ENCODE results near the gene CAMTA2. TPM values are rescaled to one million over a fixed set of nuclear protein-coding genes. Genes with fewer than 3 reads are reported as not detected.

The CAMTA2 gene
- total RNA-seq = 10 to 100 TPM; 91.5 to 99.0 TPM

- TF ChIP-seq, protein P1, sequence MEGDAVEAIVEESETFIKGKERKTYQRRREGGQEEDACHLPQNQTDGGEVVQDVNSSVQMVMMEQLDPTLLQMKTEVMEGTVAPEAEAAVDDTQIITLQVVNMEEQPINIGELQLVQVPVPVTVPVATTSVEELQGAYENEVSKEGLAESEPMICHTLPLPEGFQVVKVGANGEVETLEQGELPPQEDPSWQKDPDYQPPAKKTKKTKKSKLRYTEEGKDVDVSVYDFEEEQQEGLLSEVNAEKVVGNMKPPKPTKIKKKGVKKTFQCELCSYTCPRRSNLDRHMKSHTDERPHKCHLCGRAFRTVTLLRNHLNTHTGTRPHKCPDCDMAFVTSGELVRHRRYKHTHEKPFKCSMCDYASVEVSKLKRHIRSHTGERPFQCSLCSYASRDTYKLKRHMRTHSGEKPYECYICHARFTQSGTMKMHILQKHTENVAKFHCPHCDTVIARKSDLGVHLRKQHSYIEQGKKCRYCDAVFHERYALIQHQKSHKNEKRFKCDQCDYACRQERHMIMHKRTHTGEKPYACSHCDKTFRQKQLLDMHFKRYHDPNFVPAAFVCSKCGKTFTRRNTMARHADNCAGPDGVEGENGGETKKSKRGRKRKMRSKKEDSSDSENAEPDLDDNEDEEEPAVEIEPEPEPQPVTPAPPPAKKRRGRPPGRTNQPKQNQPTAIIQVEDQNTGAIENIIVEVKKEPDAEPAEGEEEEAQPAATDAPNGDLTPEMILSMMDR (IDR thresholded peaks at IDR 0.05) = peak; percentile 64
- H3K4me1 Mint-ChIP-seq (ENCODE audit: low read depth) = peaks cover 30% of the 10 kb centered on the region
- no peaks in the 10 kb centered on the region for H3K27me3 Mint-ChIP-seq
- peaks cover 25% of the 10 kb centered on the region for H3K36me3 Mint-ChIP-seq (ENCODE audit: low read depth)
- ChIA-PET POLR2A (interaction anchor here (0.6 to 6.9 kb wide), 13 partner anchors 11 to 126 kb away, joined by 3 to 75 read pairs (median 4); partner anchors contain the start of genes INCA1, KIF1C, PFN1 and RNF167), CTCF (interaction anchor here (0.7 to 1.8 kb wide), 9 partner anchors 10 to 78 kb away, joined by 3 to 6 read pairs (median 3); partner anchors contain the start of genes INCA1, KIF1C, RNF167 and SLC25A11)
- ATAC-seq = peak; percentile 88
- no peaks in the 10 kb centered on the region for H3K9me3 Mint-ChIP-seq
- DNase-seq = peak; percentile 92
- peak within 1 kb of the TSS; percentile 85 for H3K4me3 Mint-ChIP-seq
- intact Hi-C loops (cut with micrococcal nuclease) = no loop called here
- H3K27ac Mint-ChIP-seq = peak within 1 kb of the TSS; percentile 92
Observed at GRCh38 chr17:4986951-4987766, at the start of gene CAMTA2. Gene CAMTA2 (minus strand): TSS chr17:4987675. CDS start chr17:4986222, 1,453 bp downstream.

- DNase-seq (peak; percentile 20), ATAC-seq (no peak)
- TF ChIP-seq, protein P1 (IDR thresholded peaks at IDR 0.05) = no peak
- H3K27me3 Mint-ChIP-seq = no peaks in the 10 kb centered on the region
- intact Hi-C loops (cut with micrococcal nuclease) = no loop called here
- H3K4me3 Mint-ChIP-seq = no peak within 1 kb of the TSS
- ChIA-PET CTCF (interaction anchor here (0.9 to 1.9 kb wide), 2 partner anchors 11 to 26 kb away, joined by 3 to 14 read pairs; no protein-coding TSS in a partner anchor), POLR2A (interaction anchor here (1.4 to 1.9 kb wide), 3 partner anchors 12 to 66 kb away, joined by 3 to 6 read pairs (median 5); no protein-coding TSS in a partner anchor)
- peaks cover 16% of the 10 kb centered on the region for H3K4me1 Mint-ChIP-seq (ENCODE audit: low read depth)
- H3K27ac Mint-ChIP-seq = no peak within 1 kb of the TSS
- no peaks in the 10 kb centered on the region for H3K9me3 Mint-ChIP-seq
- no peaks in the 10 kb centered on the region for H3K36me3 Mint-ChIP-seq (ENCODE audit: low read depth)
Observed at GRCh38 chr17:5035315-5035714, 47.8 kb upstream of the CAMTA2 start, which contains the start of gene SLC52A1. Gene SLC52A1 (minus strand): TSS chr17:5035426. CDS start chr17:5034606, 820 bp downstream.

DNA sequence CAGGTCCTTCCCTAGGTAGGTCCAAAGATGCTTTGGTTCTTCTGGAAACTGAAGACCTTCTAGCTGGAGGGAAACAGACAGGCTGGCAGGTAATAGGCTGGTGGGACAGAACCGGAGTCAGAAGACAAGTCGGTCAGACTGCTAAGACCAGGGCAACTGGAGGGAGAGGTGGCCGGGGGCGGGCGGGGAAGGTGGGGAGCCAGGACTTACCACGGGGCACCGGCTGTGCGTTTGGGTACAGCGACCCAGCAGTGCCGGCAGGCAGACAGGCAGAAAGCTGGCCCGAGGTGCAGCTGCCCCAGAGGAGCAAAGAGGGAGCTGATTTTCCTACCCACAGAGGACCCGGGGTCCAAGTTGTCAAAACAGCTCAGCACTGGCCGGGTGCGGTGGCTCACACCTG lies 47.2 kb upstream of the CAMTA2 start:
- Mint-ChIP-seq H3K9me3 (no peaks in the 10 kb centered on the region), H3K4me1 (ENCODE audit: low read depth) (peaks cover 16% of the 10 kb centered on the region), H3K27ac (no peak overlapping the region), H3K4me3 (no peak overlapping the region), H3K27me3 (no peaks in the 10 kb centered on the region), H3K36me3 (ENCODE audit: low read depth) (no peaks in the 10 kb centered on the region)
- DNase-seq (no peak), ATAC-seq (no peak)
- ChIA-PET POLR2A (interaction anchor here (1.0 to 1.9 kb wide), 5 partner anchors 9 to 66 kb away, joined by 3 to 6 read pairs (median 3); no protein-coding TSS in a partner anchor), CTCF (interaction anchor here (0.9 to 1.9 kb wide), 2 partner anchors 12 to 27 kb away, joined by 3 to 14 read pairs; no protein-coding TSS in a partner anchor)
- intact Hi-C loops (cut with micrococcal nuclease) = no loop called here
- TF ChIP-seq, protein P1 (IDR thresholded peaks at IDR 0.05) = no peak

DNA sequence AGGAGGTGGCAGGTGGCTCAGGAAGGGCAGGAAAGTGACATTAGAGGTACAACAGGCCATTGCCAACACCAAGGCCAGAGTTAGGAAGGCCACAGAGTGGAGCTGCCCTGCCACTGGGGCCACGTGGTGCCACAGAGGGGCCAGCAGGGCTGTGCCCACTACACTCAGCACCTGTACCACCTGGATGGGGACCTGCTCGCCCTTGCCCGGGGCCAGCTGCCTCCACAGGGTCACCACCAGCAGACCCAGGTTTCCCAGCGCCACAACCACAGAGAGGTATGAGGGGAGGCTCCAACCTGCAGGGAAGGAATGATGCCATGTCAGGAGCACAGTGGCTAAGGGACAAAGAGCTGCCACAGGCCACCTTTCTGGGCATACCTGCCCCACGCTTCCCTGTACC lies 46.6 kb upstream of the CAMTA2 start:
- Mint-ChIP-seq H3K4me3 (no peak overlapping the region), H3K9me3 (no peaks in the 10 kb centered on the region), H3K36me3 (ENCODE audit: low read depth) (no peaks in the 10 kb centered on the region), H3K27ac (no peak overlapping the region), H3K4me1 (ENCODE audit: low read depth) (peaks cover 16% of the 10 kb centered on the region), H3K27me3 (no peaks in the 10 kb centered on the region)
- ATAC-seq (no peak), DNase-seq (no peak)
- TF ChIP-seq, protein P1 (IDR thresholded peaks at IDR 0.05) = no peak
- intact Hi-C loops (cut with micrococcal nuclease) = no loop called here
- CTCF ChIA-PET = interaction anchor here (1.9 kb wide), 1 partner anchor 28 kb away, joined by 14 read pairs; no protein-coding TSS in a partner anchor
- POLR2A ChIA-PET = interaction anchor here (1.0 to 1.9 kb wide), 5 partner anchors 8 to 65 kb away, joined by 3 to 6 read pairs (median 3); no protein-coding TSS in a partner anchor
